Ishikawa (cell line): Measurements from ENCODE around the gene ELL2.

Experiments used
- CEBPB ChIP-seq: IDR thresholded peaks from 2 replicates; pipeline ENCODE4 v1.6.1; 2012
- CREB1 ChIP-seq: IDR thresholded peaks from 2 replicates; pipeline ENCODE4 v1.6.1; 2012; ENCODE audit warnings: low read depth
- EGR1 ChIP-seq: IDR thresholded peaks from 2 replicates; pipeline ENCODE4 v1.6.1; 2012
- EP300 ChIP-seq: IDR thresholded peaks from 2 replicates; pipeline ENCODE4 v1.6.1; 2012; ENCODE audit warnings: borderline replicate concordance
- MAX ChIP-seq: IDR thresholded peaks from 2 replicates; pipeline ENCODE4 v1.6.1; 2012
- NFIC ChIP-seq: IDR thresholded peaks from 2 replicates; pipeline ENCODE4 v1.6.1; 2012
- RAD21 ChIP-seq: IDR thresholded peaks from 2 replicates; pipeline ENCODE4 v1.6.1; 2012; ENCODE audit warnings: low read depth
- REST ChIP-seq: IDR thresholded peaks from 2 replicates; pipeline ENCODE4 v1.6.1; 2012; ENCODE audit warnings: low read depth, mild to moderate bottlenecking
- TAF1 ChIP-seq: IDR thresholded peaks from 2 replicates; pipeline ENCODE4 v1.6.1; 2012; ENCODE audit warnings: low read depth, mild to moderate bottlenecking
- TCF12 ChIP-seq: IDR thresholded peaks from 2 replicates; pipeline ENCODE4 v1.6.1; 2012; ENCODE audit warnings: low read depth
- TEAD4 ChIP-seq: IDR thresholded peaks from 2 replicates; pipeline ENCODE4 v1.6.1; 2012
- USF1 ChIP-seq: IDR thresholded peaks from 2 replicates; pipeline ENCODE4 v1.6.1; 2012
- YY1 ChIP-seq: IDR thresholded peaks from 2 replicates; pipeline ENCODE4 v1.6.1; 2012; ENCODE audit warnings: low read depth
- ZBTB7A ChIP-seq: IDR thresholded peaks from 2 replicates; pipeline ENCODE4 v1.6.1; 2012; ENCODE audit warnings: low read depth

- TF ChIP-seq NFIC (no peak), REST (no peak), TAF1 (no peak), TEAD4 (no peak), EP300 (no peak), USF1 (no peak), EGR1 (no peak), MAX (no peak), RAD21 (no peak), CEBPB (no peak), ZBTB7A (no peak), CREB1 (no peak), TCF12 (no peak), YY1 (no peak)
Observed at GRCh38 chr5:95969651-95970358, 8.2 kb upstream of the ELL2 start.
